CD4-positive, alpha-beta T cell (primary cell): ENCODE results near the gene CCDC107. TPM values are rescaled to one million over a fixed set of nuclear protein-coding genes. Genes with fewer than 3 reads are reported as not detected.

Source experiments
- ATAC-seq: fragments of 200-7000 bp; cut with Tn5 transposase; one replicate; pipeline ENCODE4 v1.10.0; 2022; ENCODE audit warnings: mild to moderate bottlenecking; ENCODE audit not compliant: poor library complexity
- CTCF ChIA-PET: fragments of 350-600 bp; sonication (Branson Sonifier 250); formaldehyde crosslinking; loops from one replicate; lab custom pipeline; 2021; ENCODE audit warnings: antibody characterized with exemption, inconsistent platforms; lab: Charles Lee
- POLR2A ChIA-PET: fragments of 350-600 bp; sonication (Branson Sonifier 250); formaldehyde crosslinking; loops from one replicate; lab custom pipeline; 2021; ENCODE audit warnings: antibody characterized with exemption, inconsistent platforms; lab: Charles Lee
- DNase-seq, 14 experiments: peaks; one replicate each; pipeline ENCODE4 v3.0.0-alpha.2; 2013 to 2020; ENCODE audit warnings: mixed read lengths in 2 of 14
- H3K27ac ChIP-seq, 2 donors: one replicate each; pipeline versions ENCODE4 v1.5.1 to v1.7.0; 2013; ENCODE audit warnings: low read length in 2 of 2, low read depth in 1 of 2, mild to moderate bottlenecking in 1 of 2
- H3K27me3 ChIP-seq, 2 experiments: 1 replicate in 1 of 2; 2 replicates in 1 of 2; pipeline versions ENCODE4 v1.6.1 to v1.7.0; 2013; ENCODE audit warnings: low read length in 2 of 2, control low read depth in 1 of 2, mild to moderate bottlenecking in 1 of 2, moderate library complexity in 1 of 2; ENCODE audit not compliant: insufficient read depth in 2 of 2, control insufficient read depth in 1 of 2
- H3K36me3 ChIP-seq: one replicate; pipeline ENCODE4 v1.6.1; 2013; ENCODE audit warnings: low read length, control low read depth; ENCODE audit not compliant: insufficient read depth
- H3K4me1 ChIP-seq: one replicate; pipeline ENCODE4 v1.6.1; 2013; ENCODE audit warnings: low read length, control low read depth; ENCODE audit not compliant: insufficient read depth
- H3K4me3 ChIP-seq: one replicate; pipeline ENCODE4 v1.5.1; 2013; ENCODE audit warnings: mild to moderate bottlenecking, low read length, moderate library complexity
- H3K9me3 ChIP-seq, 2 experiments: 1 replicate in 1 of 2; 2 replicates in 1 of 2; pipeline versions ENCODE4 v1.6.1 to v1.7.0; 2013; ENCODE audit warnings: low read length in 2 of 2, mild to moderate bottlenecking in 2 of 2, control low read depth in 1 of 2, moderate library complexity in 1 of 2; ENCODE audit not compliant: control insufficient read depth in 1 of 2, insufficient read depth in 1 of 2
- H3K27ac Mint-ChIP-seq: one replicate; pipeline ENCODE4 v1.8.0; 2020; ENCODE audit warnings: mixed read lengths
- H3K27me3 Mint-ChIP-seq: one replicate; pipeline ENCODE4 v1.8.0; 2021; ENCODE audit warnings: mixed read lengths
- H3K36me3 Mint-ChIP-seq: one replicate; pipeline ENCODE4 v1.8.0; 2021; ENCODE audit warnings: low read depth, mixed read lengths
- H3K4me1 Mint-ChIP-seq: one replicate; pipeline ENCODE4 v1.8.0; 2021; ENCODE audit warnings: low read depth, mixed read lengths
- H3K4me3 Mint-ChIP-seq: one replicate; pipeline ENCODE4 v1.8.0; 2020; ENCODE audit warnings: mild to moderate bottlenecking, mixed read lengths
- H3K9me3 Mint-ChIP-seq: one replicate; pipeline ENCODE4 v1.8.0; 2020; ENCODE audit warnings: mixed read lengths
- intact Hi-C, 2 experiments: fragments of 100-400 bp; cut with DNase I in 1 of 2; cut with micrococcal nuclease in 1 of 2; formaldehyde crosslinking; loops; one replicate each; pipeline versions ENCODE4 v1.15.1 to v1.9.0; 2023 to 2025; cut with DNase I, micrococcal nuclease
- total RNA-seq, 174 experiments: library from RNA in 2 of 174; stranded (reverse) in 2 of 174; gene quantifications; one replicate each; pipeline ENCODE4 v1.2.3 and lab custom pipeline; 2021 to 2026
- TF ChIP-seq, protein P1 (sequence below): fragments of 200-600 bp; IDR thresholded peaks from one replicate; pipeline ENCODE4 v1.8.0; 2022; ENCODE audit warnings: antibody characterized with exemption, mild to moderate bottlenecking

Gene CCDC107
- total RNA-seq, 2 experiments from 2014 or later = 10.2 TPM

GRCh38 chr9:35705372-35705771 lies 47.3 kb downstream of the CCDC107 start:
- H3K27ac ChIP-seq = no peak overlapping the region
- no peak overlapping the region for H3K4me3 ChIP-seq
- H3K36me3 ChIP-seq = peaks cover 92% of the 10 kb centered on the region
- no peak overlapping the region for H3K4me3 Mint-ChIP-seq
- CTCF ChIA-PET = no interaction called here
- intact Hi-C loops = no loop called here
- TF ChIP-seq, protein P1, sequence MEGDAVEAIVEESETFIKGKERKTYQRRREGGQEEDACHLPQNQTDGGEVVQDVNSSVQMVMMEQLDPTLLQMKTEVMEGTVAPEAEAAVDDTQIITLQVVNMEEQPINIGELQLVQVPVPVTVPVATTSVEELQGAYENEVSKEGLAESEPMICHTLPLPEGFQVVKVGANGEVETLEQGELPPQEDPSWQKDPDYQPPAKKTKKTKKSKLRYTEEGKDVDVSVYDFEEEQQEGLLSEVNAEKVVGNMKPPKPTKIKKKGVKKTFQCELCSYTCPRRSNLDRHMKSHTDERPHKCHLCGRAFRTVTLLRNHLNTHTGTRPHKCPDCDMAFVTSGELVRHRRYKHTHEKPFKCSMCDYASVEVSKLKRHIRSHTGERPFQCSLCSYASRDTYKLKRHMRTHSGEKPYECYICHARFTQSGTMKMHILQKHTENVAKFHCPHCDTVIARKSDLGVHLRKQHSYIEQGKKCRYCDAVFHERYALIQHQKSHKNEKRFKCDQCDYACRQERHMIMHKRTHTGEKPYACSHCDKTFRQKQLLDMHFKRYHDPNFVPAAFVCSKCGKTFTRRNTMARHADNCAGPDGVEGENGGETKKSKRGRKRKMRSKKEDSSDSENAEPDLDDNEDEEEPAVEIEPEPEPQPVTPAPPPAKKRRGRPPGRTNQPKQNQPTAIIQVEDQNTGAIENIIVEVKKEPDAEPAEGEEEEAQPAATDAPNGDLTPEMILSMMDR = no peak
- H3K27me3 ChIP-seq = no peaks in the 10 kb centered on the region
- no peak for ATAC-seq
- no peaks in the 10 kb centered on the region for H3K9me3 Mint-ChIP-seq
- no peaks in the 10 kb centered on the region for H3K9me3 ChIP-seq
- H3K27ac Mint-ChIP-seq = no peak overlapping the region
- no peaks in the 10 kb centered on the region for H3K4me1 Mint-ChIP-seq
- H3K36me3 Mint-ChIP-seq = peaks cover 3% of the 10 kb centered on the region
- no peaks in the 10 kb centered on the region for H3K4me1 ChIP-seq
- POLR2A ChIA-PET = interaction anchor here (1.3 to 1.5 kb wide), 2 partner anchors 26 to 43 kb away, joined by 3 read pairs; partner anchors contain the start of gene TLN1
- DNase-seq = no peak
- H3K27me3 Mint-ChIP-seq = no peaks in the 10 kb centered on the region

DNA sequence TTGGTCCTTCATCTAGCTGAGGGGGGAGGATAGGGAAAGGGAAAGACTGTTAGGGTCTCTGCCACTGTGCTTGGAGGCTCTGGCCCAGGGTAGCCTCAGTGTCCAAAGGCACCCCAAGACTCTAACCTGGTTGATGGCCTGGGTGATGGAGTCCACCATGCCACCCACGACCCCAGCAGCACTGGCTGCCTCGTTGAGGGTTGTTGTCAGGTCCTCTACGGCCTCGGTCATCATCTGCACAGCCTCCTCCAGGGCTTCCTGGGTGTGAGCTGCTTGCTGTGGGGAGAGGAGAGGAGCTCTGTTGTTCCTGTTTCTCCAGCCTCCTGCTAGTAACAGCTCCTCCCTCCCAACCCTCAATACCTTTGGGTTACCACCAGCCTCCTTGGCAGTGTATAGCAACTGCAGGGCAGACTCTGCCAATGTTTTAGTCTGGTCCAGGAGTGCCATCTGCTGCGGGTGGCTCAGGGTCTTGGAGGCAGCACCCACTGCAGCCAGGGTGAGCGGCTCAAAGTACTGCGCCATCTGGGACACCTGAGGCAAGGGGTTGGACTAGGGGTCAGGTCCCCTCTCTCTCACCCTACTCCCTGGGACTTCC lies 47.8 kb downstream of the CCDC107 start:
- ChIA-PET POLR2A (interaction anchor here (1.3 to 1.5 kb wide), 3 partner anchors 10 to 42 kb away, joined by 3 to 4 read pairs (median 3); partner anchors contain the start of gene TLN1), CTCF (no interaction called here)
- H3K4me3 Mint-ChIP-seq = no peak overlapping the region
- H3K27me3 ChIP-seq = no peaks in the 10 kb centered on the region
- peaks cover 93% of the 10 kb centered on the region for H3K36me3 ChIP-seq
- TF ChIP-seq, protein P1 = no peak
- no peak overlapping the region for H3K4me3 ChIP-seq
- peaks cover 9% of the 10 kb centered on the region for H3K36me3 Mint-ChIP-seq
- H3K27me3 Mint-ChIP-seq = no peaks in the 10 kb centered on the region
- no peak for ATAC-seq
- intact Hi-C loops = no loop called here
- H3K27ac ChIP-seq = no peak overlapping the region
- H3K9me3 Mint-ChIP-seq = no peaks in the 10 kb centered on the region
- no peak overlapping the region for H3K27ac Mint-ChIP-seq
- H3K4me1 Mint-ChIP-seq = no peaks in the 10 kb centered on the region
- no peaks in the 10 kb centered on the region for H3K9me3 ChIP-seq
- no peaks in the 10 kb centered on the region for H3K4me1 ChIP-seq
- DNase-seq = no peak

GRCh38 chr9:35706951-35707350 lies 48.9 kb downstream of the CCDC107 start:
- H3K9me3 Mint-ChIP-seq = no peaks in the 10 kb centered on the region
- Histone ChIP-seq H3K36me3 (peaks cover 93% of the 10 kb centered on the region), H3K27ac (peak overlapping the region in 1 of 2 donors; percentile 32), H3K4me1 (no peaks in the 10 kb centered on the region), H3K4me3 (no peak overlapping the region), H3K9me3 (no peaks in the 10 kb centered on the region), H3K27me3 (no peaks in the 10 kb centered on the region)
- H3K27me3 Mint-ChIP-seq = no peaks in the 10 kb centered on the region
- DNase-seq (no peak), ATAC-seq (no peak)
- ChIA-PET CTCF (no interaction called here), POLR2A (interaction anchor here (0.5 to 1.4 kb wide), 2 partner anchors 11 to 32 kb away, joined by 3 to 4 read pairs; no protein-coding TSS in a partner anchor)
- peaks cover 17% of the 10 kb centered on the region for H3K36me3 Mint-ChIP-seq
- no peak overlapping the region for H3K4me3 Mint-ChIP-seq
- TF ChIP-seq, protein P1 = no peak
- no peaks in the 10 kb centered on the region for H3K4me1 Mint-ChIP-seq
- intact Hi-C loops = no loop called here
- H3K27ac Mint-ChIP-seq = peak overlapping the region; percentile 66
